Measurements from ENCODE around the gene SLC9A6.

Gene SLC9A6

GRCh38 chrX:136046295-136047015, 61.2 kb downstream of the SLC9A6 start (continued):
- TF ChIP-seq ZNF223 (tag by site-specific recombination; IDR thresholded peaks at IDR 0.05), result no peak
- no peak for TF ChIP-seq ZNF138 (tag by site-specific recombination; IDR thresholded peaks at IDR 0.05; ENCODE audit: borderline replicate concordance)
- no peak for TF ChIP-seq ZNF473 (tag by site-specific recombination; IDR thresholded peaks at IDR 0.05)
- 0 out of 2 replicates have a peak, but pooled peaks have one; percentile 36 for TF ChIP-seq ZNF391 (tag by site-specific recombination; IDR thresholded peaks at IDR 0.05; ENCODE audit: borderline replicate concordance, low read depth)
- TF ChIP-seq ZNF623 (tag by site-specific recombination; IDR thresholded peaks at IDR 0.05), result no peak
- no peak for TF ChIP-seq ZNF214 (tag by site-specific recombination; IDR thresholded peaks at IDR 0.05; ENCODE audit: borderline replicate concordance)
- no peak for TF ChIP-seq ZNF518A (tag by site-specific recombination; conservative IDR thresholded peaks at IDR 0.05; ENCODE audit: low read depth)
- TF ChIP-seq ZNF221 (tag by site-specific recombination; IDR thresholded peaks at IDR 0.05; ENCODE audit: borderline replicate concordance), result no peak
- no peak for TF ChIP-seq ZNF302 (tag by site-specific recombination; IDR thresholded peaks at IDR 0.05; ENCODE audit: low read depth)
- TF ChIP-seq ZNF555 (tag by site-specific recombination; conservative IDR thresholded peaks at IDR 0.05), result no peak
- peak; percentile 32 for TF ChIP-seq ZNF561 (tag by site-specific recombination; IDR thresholded peaks at IDR 0.05; ENCODE audit: borderline replicate concordance)
- 0 out of 2 replicates have a peak, but pooled peaks have one; percentile 23 for TF ChIP-seq ZSCAN30 (tag by site-specific recombination; IDR thresholded peaks at IDR 0.05)
- TF ChIP-seq ZNF777 (tag by site-specific recombination; IDR thresholded peaks at IDR 0.05; ENCODE audit: borderline replicate concordance), result no peak
- TF ChIP-seq GLI4 (tag by site-specific recombination; IDR thresholded peaks at IDR 0.05), result no peak
- TF ChIP-seq ZBTB44 (tag by site-specific recombination; IDR thresholded peaks at IDR 0.05), result peak; percentile 52
- no peak for TF ChIP-seq ZNF121 (tag by site-specific recombination; IDR thresholded peaks at IDR 0.05)
- TF ChIP-seq ZNF175 (tag by site-specific recombination; IDR thresholded peaks at IDR 0.05), result no peak
- no peak for TF ChIP-seq ZNF133 (tag by site-specific recombination; IDR thresholded peaks at IDR 0.05)
- peak; percentile 78 for TF ChIP-seq GLI2 (tag by site-specific recombination; IDR thresholded peaks at IDR 0.05; ENCODE audit: borderline replicate concordance, low read depth)
- peak; percentile 96 for TF ChIP-seq IKZF3 (tag by site-specific recombination; IDR thresholded peaks at IDR 0.05)
- TF ChIP-seq PRDM6 (tag by site-specific recombination; IDR thresholded peaks at IDR 0.05), result peak; percentile 99
- TF ChIP-seq KLF10 (tag by site-specific recombination; IDR thresholded peaks at IDR 0.05), result peak; percentile 46; the same call in 1 of the 2 replicates
- TF ChIP-seq REPIN1 (tag by site-specific recombination; IDR thresholded peaks at IDR 0.05; ENCODE audit: low read depth), result no peak
- TF ChIP-seq ZNF664 (tag by site-specific recombination; IDR thresholded peaks at IDR 0.05), result peak; percentile 4; the same call in 1 of the 2 replicates
- 0 out of 2 replicates have a peak, but pooled peaks have one; percentile 19 for TF ChIP-seq TSHZ1 (tag by site-specific recombination; IDR thresholded peaks at IDR 0.05; ENCODE audit: borderline replicate concordance)
- TF ChIP-seq ZNF580 (tag by site-specific recombination; IDR thresholded peaks at IDR 0.05), result 0 out of 2 replicates have a peak, but pooled peaks have one; percentile 28
- no peak for TF ChIP-seq YY1 (tag by site-specific recombination; IDR thresholded peaks at IDR 0.05)
- no peak for TF ChIP-seq YY2 (tag by site-specific recombination; IDR thresholded peaks at IDR 0.05)
